NCI-H446 (cell line): ENCODE results near the gene MORN3.
A peak's percentile ranks its signal among the peaks of the same experiment; 100 is the strongest.
"Not testable (repeated sequence)": the region's sequence is repeated elsewhere in the genome, so short reads cannot be mapped to it uniquely, and the experiment has no call there.

Experiments used
- DNase-seq, 2 experiments: peaks; one replicate each; lab custom pipeline; 2025; lab: John Stamatoyannopoulos, UW

MORN3 gene

DNA sequence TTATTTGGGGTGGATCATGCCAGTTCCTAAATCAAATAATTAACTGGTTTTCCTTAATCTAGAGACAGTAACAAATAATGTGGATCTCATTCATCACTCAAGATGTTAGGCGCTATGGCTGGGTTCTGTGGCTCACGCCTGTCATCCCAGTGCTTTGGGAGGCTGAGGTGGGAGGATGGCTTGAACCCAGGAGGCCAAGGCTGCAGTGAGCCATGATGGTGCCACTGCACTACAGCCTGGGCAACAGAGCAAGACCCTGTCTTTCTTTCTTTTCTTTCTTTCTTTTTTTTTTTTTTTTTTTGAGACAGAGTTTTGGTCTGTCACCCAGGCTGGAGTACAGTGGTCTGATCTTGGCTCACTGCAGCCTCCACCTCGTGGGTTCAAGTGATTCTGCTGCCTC is 23.3 kb upstream of the MORN3 start:
- not testable (repeated sequence) for DNase-seq

GRCh38 chr12:121689430-121689829 is 20.0 kb upstream of the MORN3 start:
- no peak for DNase-seq

DNA sequence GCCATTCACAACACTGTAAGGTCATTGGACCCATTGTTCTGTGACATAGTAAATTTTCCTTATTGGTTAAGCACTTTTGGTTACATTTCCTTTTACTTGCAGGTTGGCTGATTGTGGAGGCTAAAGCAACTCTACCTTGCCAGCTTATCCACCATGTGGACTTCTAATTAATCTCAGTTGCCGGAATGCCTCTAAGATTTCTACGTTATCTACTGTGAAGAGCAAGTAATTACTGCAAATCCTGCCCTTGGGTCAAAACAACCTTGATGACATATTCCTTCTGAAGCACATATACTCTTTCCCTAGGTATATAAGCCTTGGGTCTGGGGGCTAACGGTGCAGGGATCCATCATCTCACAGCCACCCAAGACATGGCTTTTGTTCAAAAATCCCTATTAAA is 19.5 kb upstream of the MORN3 start:
- no peak for DNase-seq

DNA sequence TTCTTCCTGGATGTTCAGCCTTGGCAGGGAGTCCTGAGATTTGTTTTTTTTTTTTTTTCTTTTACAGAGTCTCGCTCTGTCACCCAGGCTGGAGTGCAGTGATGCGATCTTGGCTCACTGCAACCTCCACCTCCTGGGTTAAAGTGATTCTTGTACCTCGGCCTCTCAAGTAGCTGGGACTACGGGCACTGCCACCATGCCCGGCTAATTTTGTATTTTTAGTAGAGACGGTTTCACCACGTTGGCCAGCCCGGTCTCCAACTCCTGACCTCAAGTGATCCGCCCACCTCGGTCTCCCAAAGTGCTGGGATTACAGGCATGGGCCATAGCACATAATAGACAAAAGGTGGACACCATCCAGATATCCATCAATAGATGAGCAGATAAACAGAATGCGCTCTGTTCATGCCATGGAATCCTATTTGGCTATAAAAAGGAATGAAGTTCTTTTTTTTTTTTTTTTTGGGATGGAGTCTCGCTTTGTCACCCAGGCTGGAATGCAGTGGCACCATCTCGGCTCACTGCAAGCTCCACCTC is 10.3 kb upstream of the MORN3 start:
- not testable (repeated sequence) for DNase-seq

GRCh38 chr12:121678716-121679300 is 9.4 kb upstream of the MORN3 start:
- no peak for DNase-seq

DNA sequence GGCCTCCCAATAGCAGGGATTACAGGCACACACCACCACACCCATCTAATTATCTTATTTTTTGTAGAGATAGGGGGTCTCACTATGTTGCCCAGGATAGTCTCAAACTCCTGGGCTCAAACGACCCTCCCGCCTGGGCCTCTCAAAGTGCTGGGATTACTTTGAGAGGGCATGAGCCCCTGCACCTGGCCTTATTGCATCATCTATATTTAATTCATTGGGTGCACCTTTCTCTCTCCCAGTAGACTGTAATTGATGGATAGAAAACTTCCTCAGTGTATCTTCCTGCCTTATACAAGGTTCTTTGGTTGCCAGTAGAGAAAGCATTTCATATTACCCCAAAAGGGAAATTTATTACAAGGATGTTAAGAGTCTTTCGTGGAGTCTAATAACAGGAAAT is 8.9 kb upstream of the MORN3 start:
- DNase-seq: no peak

DNA sequence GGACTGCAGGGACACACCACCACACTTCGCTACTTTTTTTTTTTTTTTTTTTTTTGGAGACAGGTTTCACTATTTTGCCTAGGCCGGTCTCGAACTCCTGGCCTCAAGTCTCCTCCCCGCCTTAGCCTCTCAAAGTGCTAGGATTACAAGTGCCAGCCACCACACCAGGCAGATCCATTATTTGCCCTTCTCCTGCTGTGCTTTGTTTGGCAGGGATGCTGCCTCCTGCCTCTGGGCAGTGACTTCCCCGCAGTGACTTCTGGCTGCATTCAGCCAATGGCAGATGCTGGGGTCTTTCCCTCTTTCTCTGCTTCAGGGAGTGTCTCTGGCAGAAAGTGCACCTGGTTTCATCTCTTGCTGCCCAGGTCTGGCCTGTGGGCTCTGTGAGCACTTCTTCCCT is 6.7 kb upstream of the MORN3 start:
- DNase-seq: peak in 1 of 2 experiments; percentile 66

- DNase-seq: peak in 1 of 2 experiments; percentile 74
Measured at GRCh38 chr12:121673013-121673511, 3.6 kb upstream of the MORN3 start.

DNA sequence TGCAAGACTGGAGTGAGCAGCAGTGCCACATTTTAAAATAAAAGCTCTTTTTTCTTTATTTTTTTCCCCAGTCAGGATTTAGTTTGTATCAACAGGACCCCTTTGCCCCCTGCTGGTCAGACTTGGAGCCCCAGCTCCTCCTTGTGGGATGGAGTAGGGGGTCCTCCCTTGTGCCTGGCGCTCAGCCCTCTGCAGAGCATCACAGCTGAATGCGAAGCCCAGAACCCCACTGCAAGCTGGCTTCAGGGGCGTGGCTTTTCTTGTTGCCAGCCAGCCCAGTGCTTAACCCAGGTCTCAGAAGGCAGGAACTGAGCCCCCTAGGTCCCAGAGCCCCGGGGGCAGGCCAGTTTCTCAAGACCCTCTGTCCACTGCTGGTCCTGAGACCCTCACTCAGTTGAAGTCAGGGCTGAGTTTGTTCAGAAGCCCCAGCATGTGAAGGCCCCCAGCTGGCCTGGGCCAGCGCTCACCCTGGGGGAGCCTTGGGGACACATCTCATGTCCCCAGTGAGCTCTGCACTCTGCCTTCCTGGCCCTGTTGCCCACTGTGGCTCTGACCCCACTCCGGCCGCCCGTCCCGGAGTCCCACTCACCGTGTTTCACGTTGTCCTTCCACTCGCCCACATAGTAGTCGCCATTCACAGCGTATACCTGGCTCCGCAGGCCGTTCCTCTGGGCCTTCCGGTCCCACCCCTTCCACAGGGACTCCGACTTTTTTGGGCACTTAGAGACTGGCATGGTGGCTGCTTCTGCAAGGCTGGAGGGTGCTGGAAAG is 519 bp downstream of the MORN3 start:
- DNase-seq: peak in 1 of 2 experiments; percentile 41

DNA sequence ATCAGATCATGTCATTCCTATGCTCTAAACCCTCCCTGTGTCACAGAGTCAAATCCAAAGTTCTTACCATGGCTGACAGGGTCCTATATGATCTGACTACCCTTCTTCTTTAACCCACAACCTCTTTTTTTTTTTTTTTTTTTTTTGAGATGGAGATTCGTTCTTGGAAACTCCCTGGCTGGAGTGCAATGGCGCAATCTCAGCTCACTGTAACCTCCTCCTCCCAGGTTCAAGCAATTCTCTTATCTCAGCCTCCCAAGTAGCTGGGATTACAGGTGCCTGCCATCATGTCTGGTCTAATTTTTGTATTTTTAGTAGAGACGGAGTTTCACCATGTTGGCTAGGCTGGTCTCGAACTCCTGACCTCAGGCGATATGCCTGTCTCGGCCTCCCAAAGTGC is 2.6 kb downstream of the MORN3 start:
- DNase-seq: not testable (repeated sequence)

- no peak for DNase-seq
Measured at GRCh38 chr12:121663610-121663929, 5.9 kb downstream of the MORN3 start.

- not testable (repeated sequence) for DNase-seq
Measured at GRCh38 chr12:121661353-121662105, 7.9 kb downstream of the MORN3 start.

- no peak for DNase-seq
Measured at GRCh38 chr12:121657305-121658008, 12.0 kb downstream of the MORN3 start.

GRCh38 chr12:121656122-121656521 is 13.3 kb downstream of the MORN3 start:
- no peak for DNase-seq

DNA sequence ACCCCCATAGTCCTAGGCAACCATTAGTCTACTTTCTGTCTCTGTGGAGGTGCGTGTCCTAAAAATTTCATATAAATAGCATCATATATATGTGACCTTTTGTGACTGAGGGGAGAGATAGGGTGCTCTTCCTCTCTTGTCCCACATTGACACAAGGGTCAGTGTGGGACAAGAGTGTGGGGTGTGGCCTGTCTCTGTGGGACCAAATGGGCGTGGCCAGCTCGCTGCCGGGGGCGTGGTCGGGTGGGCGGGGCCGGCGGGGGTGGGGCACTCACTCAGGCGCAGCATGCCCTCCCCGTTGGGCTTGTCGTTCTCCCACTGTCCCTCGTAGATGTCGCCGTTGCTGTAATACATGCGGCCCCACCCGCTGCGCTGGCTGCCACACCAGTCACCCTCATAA is 15.5 kb downstream of the MORN3 start:
- no peak for DNase-seq

- DNase-seq: no peak
Measured at GRCh38 chr12:121652767-121653497, 16.5 kb downstream of the MORN3 start.

DNA sequence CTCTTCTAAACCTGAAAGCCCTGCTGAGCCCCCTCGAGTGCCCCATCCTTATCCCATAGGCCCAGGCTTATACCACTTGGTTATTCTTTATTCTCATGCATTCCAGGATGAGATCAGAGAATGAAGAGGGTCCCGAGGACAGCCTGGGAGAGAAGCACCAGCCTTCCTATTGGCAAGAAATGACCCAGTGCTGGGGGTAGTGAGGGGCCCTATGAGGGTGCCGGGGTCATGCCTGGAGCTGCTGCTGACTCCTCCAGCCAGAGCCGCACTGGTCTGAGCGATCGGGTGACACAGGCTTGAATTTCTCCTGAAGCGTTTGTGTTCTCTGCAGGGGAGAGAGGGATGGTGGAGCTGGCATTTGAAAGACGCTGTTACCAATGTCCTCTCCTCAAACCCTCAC is 18.1 kb downstream of the MORN3 start:
- no peak for DNase-seq

- DNase-seq: no peak
Measured at GRCh38 chr12:121649819-121650353, 19.6 kb downstream of the MORN3 start.

DNA sequence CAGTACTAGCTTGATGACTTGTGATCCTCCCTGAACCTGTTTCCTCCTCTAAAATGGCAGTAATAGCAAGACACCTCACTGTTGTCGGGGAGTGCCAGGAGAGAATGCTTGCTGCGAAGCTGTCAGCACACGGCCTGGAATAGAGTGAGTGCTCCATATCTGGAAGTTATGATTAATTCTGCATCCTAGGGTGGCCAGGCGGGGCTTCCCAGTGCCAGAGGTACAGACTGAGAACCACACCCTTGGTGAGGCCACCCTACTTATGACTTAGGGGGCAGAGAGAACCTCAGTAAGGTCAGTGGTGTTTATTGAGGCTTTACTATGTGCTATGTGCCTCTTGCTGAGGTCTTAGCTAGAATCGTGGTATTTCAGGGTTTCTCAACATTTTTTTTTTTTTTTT is 20.1 kb downstream of the MORN3 start:
- no peak for DNase-seq

DNA sequence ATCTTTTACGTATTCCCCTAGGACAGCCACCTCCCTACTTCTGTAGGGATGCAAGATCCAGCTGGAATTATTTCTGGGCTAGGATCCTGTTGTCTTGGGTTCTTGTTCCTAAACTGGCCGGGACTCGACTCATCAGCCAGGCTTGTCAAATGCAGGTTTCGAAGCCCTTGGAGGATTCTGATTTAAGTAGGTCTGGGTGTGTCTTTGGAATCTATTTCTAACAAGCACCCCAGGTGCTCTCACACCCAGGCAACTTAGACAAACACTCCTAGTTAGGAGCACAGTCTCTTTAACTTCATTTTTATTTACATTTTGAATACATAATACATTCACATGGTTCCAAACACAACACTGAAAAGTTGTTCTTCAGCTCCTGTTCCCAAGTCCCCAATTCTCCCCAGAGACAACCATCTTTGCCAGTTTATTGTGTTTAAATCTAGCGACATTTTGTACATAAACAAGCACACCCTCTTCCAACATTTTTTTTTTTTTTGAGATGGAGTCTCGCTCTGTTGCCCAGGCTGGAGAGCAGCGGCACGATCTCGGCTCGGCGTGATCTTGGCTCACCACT is 20.9 kb downstream of the MORN3 start:
- DNase-seq: no peak

DNA sequence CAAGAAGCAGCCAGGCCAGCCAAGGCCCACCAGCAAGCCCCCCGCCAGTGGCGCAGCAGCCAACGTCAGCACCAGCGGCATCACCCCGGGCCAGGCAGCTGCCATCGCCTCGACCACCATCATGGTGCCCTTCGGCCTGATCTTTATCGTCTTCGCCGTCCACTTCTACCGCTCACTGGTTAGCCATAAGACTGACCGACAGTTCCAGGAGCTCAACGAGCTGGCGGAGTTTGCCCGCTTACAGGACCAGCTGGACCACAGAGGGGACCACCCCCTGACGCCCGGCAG is 28.2 kb downstream of the MORN3 start:
- no peak for DNase-seq
